ENCODE measurements around the gene TBX2. TPM values are rescaled to one million over a fixed set of nuclear protein-coding genes. Genes with fewer than 3 reads are reported as not detected.

The TBX2 gene
- total RNA-seq, 1 donor from 2014 or later, result 4.8 TPM

- DNase-seq (ENCODE audit: low read depth), result no peak
Observed at GRCh38 chr17:61453566-61454380, 54.1 kb downstream of the TBX2 start.

- no peak for DNase-seq (ENCODE audit: low read depth)
Observed at GRCh38 chr17:61454381-61455323, 55.0 kb downstream of the TBX2 start.

- DNase-seq (ENCODE audit: low read depth), result no peak
Observed at GRCh38 chr17:61455324-61456060, 55.8 kb downstream of the TBX2 start.

GRCh38 chr17:61456061-61456681 lies 56.5 kb downstream of the TBX2 start:
- DNase-seq (ENCODE audit: low read depth), result no peak

GRCh38 chr17:61456688-61457225 lies 57.1 kb downstream of the TBX2 start:
- no peak for DNase-seq (ENCODE audit: low read depth)

GRCh38 chr17:61457226-61457983 lies 57.8 kb downstream of the TBX2 start:
- no peak for DNase-seq (ENCODE audit: low read depth)

- no peak for DNase-seq (ENCODE audit: low read depth)
Observed at GRCh38 chr17:61458000-61458399, 58.4 kb downstream of the TBX2 start.

GRCh38 chr17:61458421-61459141 lies 58.9 kb downstream of the TBX2 start:
- DNase-seq (ENCODE audit: low read depth), result no peak

Other genes starting within 250 kb of the TBX2 start
- gene TBX4, start 52.6 kb downstream of the TBX2 start, total RNA-seq, result not detected in 2 replicates
- gene NACA2, start 191.4 kb downstream of the TBX2 start, total RNA-seq, result not detected in 2 replicates